Right atrium auricular region (tissue), 2 donors: ENCODE measurements around the gene GPHN. TPM values are rescaled to one million over a fixed set of nuclear protein-coding genes. Genes with fewer than 3 reads are reported as not detected.

Source experiments
- DNase-seq: peaks from one replicate; pipeline ENCODE4 v3.0.0-alpha.2; 2019; ENCODE audit warnings: low spot score
- H3K27ac ChIP-seq, 2 donors: fragments of 200-600 bp; sonication (generic); 1 replicate in 1 of 2; 2 replicates in 1 of 2; pipeline ENCODE4 v1.5.1; 2016 to 2019
- H3K27me3 ChIP-seq, 2 donors: fragments of 200-600 bp; sonication (generic); one replicate each; pipeline versions ENCODE4 v1.5.1 to v1.6.0; 2017 to 2019
- H3K36me3 ChIP-seq: fragments of 200-600 bp; sonication (generic); one replicate; pipeline ENCODE4 v1.5.1; 2016
- H3K4me1 ChIP-seq, 2 donors: fragments of 200-600 bp; sonication (generic); one replicate each; pipeline versions ENCODE4 v1.5.1 to v1.6.0; 2017 to 2019
- H3K4me3 ChIP-seq, 2 donors: fragments of 200-600 bp; sonication (generic); 1 replicate in 1 of 2; 2 replicates in 1 of 2; pipeline ENCODE4 v1.5.1; 2017 to 2019; ENCODE audit warnings: mild to moderate bottlenecking in 1 of 2, moderate library complexity in 1 of 2
- H3K9me3 ChIP-seq, 2 donors: fragments of 200-600 bp; sonication (generic); one replicate each; pipeline ENCODE4 v1.5.1; 2019
- total RNA-seq, 2 donors: library from RNA; depleted of rRNA; stranded (reverse); fragments of >200 nt; gene quantifications; one replicate each; pipeline ENCODE4 v1.1.0, GENCODE V29; 2016
- TF ChIP-seq, protein P1 (sequence below), 2 donors: fragments of 200-600 bp; sonication (generic); IDR thresholded peaks; one replicate each; pipeline ENCODE4 v1.5.1; 2019; ENCODE audit warnings: antibody characterized with exemption in 2 of 2

GPHN gene
- total RNA-seq, 2 donors from 2014 or later, result 14.9 TPM

DNA sequence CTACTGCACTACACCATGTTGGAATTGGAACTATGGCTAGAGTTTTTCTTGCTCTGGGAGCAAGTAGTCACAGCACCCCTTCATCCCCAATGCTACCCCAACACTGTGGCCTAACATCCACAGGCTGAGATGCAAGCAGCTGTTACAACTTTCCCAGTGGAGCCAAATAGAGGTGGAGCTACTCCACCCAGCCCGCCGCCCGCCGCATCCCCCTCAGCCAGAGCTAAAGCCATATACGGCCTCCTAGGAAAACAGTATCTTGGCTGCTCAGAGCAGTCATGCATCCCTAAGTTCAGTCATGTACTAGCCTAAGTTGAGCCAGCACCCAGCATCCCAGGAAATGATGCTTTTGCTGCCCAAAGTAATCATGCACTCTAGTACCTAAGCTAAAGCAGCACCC is 664.1 kb downstream of the GPHN start:
- H3K36me3 ChIP-seq, result peaks cover 11% of the 10 kb centered on the region
- H3K4me3 ChIP-seq, result no peak overlapping the region
- TF ChIP-seq, protein P1, sequence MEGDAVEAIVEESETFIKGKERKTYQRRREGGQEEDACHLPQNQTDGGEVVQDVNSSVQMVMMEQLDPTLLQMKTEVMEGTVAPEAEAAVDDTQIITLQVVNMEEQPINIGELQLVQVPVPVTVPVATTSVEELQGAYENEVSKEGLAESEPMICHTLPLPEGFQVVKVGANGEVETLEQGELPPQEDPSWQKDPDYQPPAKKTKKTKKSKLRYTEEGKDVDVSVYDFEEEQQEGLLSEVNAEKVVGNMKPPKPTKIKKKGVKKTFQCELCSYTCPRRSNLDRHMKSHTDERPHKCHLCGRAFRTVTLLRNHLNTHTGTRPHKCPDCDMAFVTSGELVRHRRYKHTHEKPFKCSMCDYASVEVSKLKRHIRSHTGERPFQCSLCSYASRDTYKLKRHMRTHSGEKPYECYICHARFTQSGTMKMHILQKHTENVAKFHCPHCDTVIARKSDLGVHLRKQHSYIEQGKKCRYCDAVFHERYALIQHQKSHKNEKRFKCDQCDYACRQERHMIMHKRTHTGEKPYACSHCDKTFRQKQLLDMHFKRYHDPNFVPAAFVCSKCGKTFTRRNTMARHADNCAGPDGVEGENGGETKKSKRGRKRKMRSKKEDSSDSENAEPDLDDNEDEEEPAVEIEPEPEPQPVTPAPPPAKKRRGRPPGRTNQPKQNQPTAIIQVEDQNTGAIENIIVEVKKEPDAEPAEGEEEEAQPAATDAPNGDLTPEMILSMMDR (IDR thresholded peaks at IDR 0.05), result no peak

DNA sequence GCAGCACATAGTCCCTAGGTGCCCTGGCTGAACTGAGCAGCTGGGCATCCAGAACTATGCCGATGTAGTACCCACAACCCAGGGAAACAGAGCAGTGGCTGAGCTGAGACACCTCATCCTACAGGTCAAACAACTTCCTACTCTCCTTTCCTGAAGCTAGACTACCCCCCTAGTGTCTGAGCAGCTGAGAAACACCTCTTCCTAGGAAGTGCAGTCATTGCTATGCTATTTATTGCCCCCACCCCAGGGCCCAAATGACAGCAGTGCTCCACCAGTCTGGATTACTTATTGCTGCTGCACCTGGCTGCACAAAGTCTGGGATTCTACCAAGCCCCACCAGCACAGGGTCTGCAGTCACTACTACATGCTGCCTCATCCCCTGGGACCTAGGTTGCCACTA is 664.6 kb downstream of the GPHN start:
- H3K4me3 ChIP-seq, result no peak overlapping the region
- peaks cover 0 to 18% of the 10 kb centered on the region in 2 donors for H3K9me3 ChIP-seq
- H3K36me3 ChIP-seq, result peaks cover 11% of the 10 kb centered on the region
- no peak for DNase-seq
- no peaks in the 10 kb centered on the region for H3K27me3 ChIP-seq
- H3K27ac ChIP-seq, result no peak overlapping the region
- TF ChIP-seq, protein P1 (IDR thresholded peaks at IDR 0.05), result no peak
- no peaks in the 10 kb centered on the region for H3K4me1 ChIP-seq

More for the DNA sequence above, 664.1 kb downstream of the GPHN start:
- no peaks in the 10 kb centered on the region for H3K4me1 ChIP-seq
- no peak overlapping the region for H3K27ac ChIP-seq
- H3K27me3 ChIP-seq, result no peaks in the 10 kb centered on the region
- H3K9me3 ChIP-seq, result peaks cover 0 to 18% of the 10 kb centered on the region in 2 donors
- no peak for DNase-seq

- Histone ChIP-seq H3K9me3 (peaks cover 0 to 29% of the 10 kb centered on the region in 2 donors), H3K36me3 (peaks cover 11% of the 10 kb centered on the region), H3K27ac (no peak overlapping the region), H3K4me1 (no peaks in the 10 kb centered on the region), H3K27me3 (no peaks in the 10 kb centered on the region), H3K4me3 (no peak overlapping the region)
- TF ChIP-seq, protein P1 (IDR thresholded peaks at IDR 0.05), result no peak
- no peak for DNase-seq
Observed at GRCh38 chr14:67173719-67174118, 665.8 kb downstream of the GPHN start.

- H3K4me3 ChIP-seq, result no peak overlapping the region
- no peaks in the 10 kb centered on the region for H3K36me3 ChIP-seq
- no peaks in the 10 kb centered on the region for H3K27me3 ChIP-seq
- no peak overlapping the region for H3K27ac ChIP-seq
- TF ChIP-seq, protein P1 (IDR thresholded peaks at IDR 0.05), result no peak
- H3K4me1 ChIP-seq, result no peaks in the 10 kb centered on the region
- DNase-seq, result no peak
- H3K9me3 ChIP-seq, result no peaks in the 10 kb centered on the region
Observed at GRCh38 chr14:67186172-67186768, 678.3 kb downstream of the GPHN start.

DNA sequence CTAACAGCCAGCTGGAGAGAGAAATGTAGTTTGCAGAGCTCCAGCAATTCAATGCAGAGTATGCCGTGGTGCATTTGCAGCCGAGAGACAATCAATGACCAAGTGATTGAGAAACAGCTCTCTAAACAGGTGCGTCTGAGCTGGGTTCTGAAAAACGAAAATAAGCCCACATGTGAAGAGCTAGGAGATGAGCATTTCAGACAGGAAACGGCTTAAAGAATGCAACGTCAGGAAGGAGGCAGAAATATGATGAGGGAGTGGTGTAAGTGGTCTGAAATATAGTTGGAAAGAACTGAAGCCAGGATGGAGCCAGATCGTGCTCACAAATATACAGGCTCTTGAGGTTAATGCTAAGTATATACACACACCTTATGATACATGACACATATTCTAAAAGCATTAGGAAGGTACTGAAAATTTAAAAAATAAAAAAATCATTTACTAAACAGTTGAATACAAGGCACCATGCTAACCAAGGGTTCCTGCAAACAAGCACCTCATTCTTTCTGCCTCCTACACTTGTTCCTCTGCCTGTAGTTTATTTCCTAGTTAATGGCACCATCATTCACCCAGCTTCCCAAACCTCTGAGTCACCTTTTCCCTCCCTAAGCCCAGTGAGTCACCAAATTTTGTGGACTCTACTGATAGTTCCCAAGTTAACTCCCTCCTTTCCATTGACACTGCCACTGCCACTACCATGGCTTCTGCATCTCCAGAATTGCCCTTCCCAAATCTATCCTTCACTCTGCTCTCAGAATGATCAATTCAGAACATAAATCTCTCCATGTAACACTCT is 679.0 kb downstream of the GPHN start:
- no peaks in the 10 kb centered on the region for H3K9me3 ChIP-seq
- TF ChIP-seq, protein P1 (IDR thresholded peaks at IDR 0.05), result no peak
- no peaks in the 10 kb centered on the region for H3K36me3 ChIP-seq
- no peaks in the 10 kb centered on the region for H3K27me3 ChIP-seq
- H3K4me1 ChIP-seq, result no peaks in the 10 kb centered on the region
- no peak overlapping the region for H3K4me3 ChIP-seq
- no peak overlapping the region for H3K27ac ChIP-seq
- DNase-seq, result no peak
